SK-N-SH (cell line): ENCODE data around the gene TRA2B.

Source experiments
- CHD2 ChIP-seq: fragments of 150-350 bp; IDR thresholded peaks from 2 replicates; pipeline ENCODE4 v1.6.1; 2018; ENCODE audit warnings: low read length; ENCODE audit not compliant: partially characterized antibody
- CTCF ChIP-seq: fragments of 200-600 bp; sonication (generic); IDR thresholded peaks from 2 replicates; pipeline ENCODE4 v1.6.1; 2017; ENCODE audit warnings: antibody characterized with exemption, mild to moderate bottlenecking, moderate library complexity
- NRF1 ChIP-seq: IDR thresholded peaks from 2 replicates; pipeline ENCODE4 v1.6.1; 2012; ENCODE audit warnings: low read depth, mild to moderate bottlenecking, low read length
- RXRA ChIP-seq: IDR thresholded peaks from 2 replicates; pipeline ENCODE4 v1.4.0; 2012; ENCODE audit warnings: low read depth, mild to moderate bottlenecking, borderline replicate concordance
- SMC3 ChIP-seq: IDR thresholded peaks from 2 replicates; pipeline ENCODE4 v1.6.1; 2012; ENCODE audit warnings: low read depth, low read length, improper control_type of control experiment

- TF ChIP-seq SMC3 (no peak), CHD2 (no peak), NRF1 (no peak), CTCF (no peak), RXRA (no peak)
These were observed 11.7 kb upstream of the TRA2B start for GRCh38 chr3:185949515-185949914.
